Gastrocnemius medialis (tissue), 4 donors: ENCODE data around the gene ANKRD18A. TPM values are rescaled to one million over a fixed set of nuclear protein-coding genes. Genes with fewer than 3 reads are reported as not detected.

ENCODE experiments used
- ATAC-seq, 2 donors: fragments of 150-250 bp; one replicate each; pipeline ENCODE4 v1.9.1; 2016
- DNase-seq, 2 donors: peaks; one replicate each; pipeline ENCODE4 v3.0.0-alpha.2; 2019
- H3K27ac ChIP-seq, 4 donors: fragments of 200-600 bp; sonication (generic); 1 replicate in 1 of 4; 2 replicates in 3 of 4; pipeline ENCODE4 v1.5.1; 2016 to 2018; ENCODE audit warnings: mild to moderate bottlenecking in 2 of 4, moderate library complexity in 1 of 4
- H3K27me3 ChIP-seq, 3 donors: fragments of 200-600 bp; sonication (generic) in 2 of 3; 1 replicate in 1 of 3; 2 replicates in 2 of 3; pipeline versions ENCODE4 v1.5.1 to v1.6.0; 2016 to 2019; ENCODE audit warnings: mild to moderate bottlenecking in 1 of 3, moderate library complexity in 1 of 3
- H3K36me3 ChIP-seq, 2 donors: fragments of 200-600 bp; sonication (generic) in 1 of 2; one replicate each; pipeline ENCODE4 v1.5.1; 2017 to 2018
- H3K4me1 ChIP-seq, 2 donors: fragments of 200-600 bp; sonication (generic) in 1 of 2; one replicate each; pipeline ENCODE4 v1.5.1; 2016 to 2017; ENCODE audit warnings: mild to moderate bottlenecking in 2 of 2
- H3K4me3 ChIP-seq, 4 donors: fragments of 200-600 bp; sonication (generic) in 3 of 4; 1 replicate in 1 of 4; 2 replicates in 3 of 4; pipeline ENCODE4 v1.5.1; 2016 to 2019; ENCODE audit warnings: mild to moderate bottlenecking in 2 of 4
- H3K9me3 ChIP-seq, 3 donors: fragments of 200-600 bp; sonication (generic) in 2 of 3; 1 replicate in 1 of 3; 2 replicates in 2 of 3; pipeline ENCODE4 v1.5.1; 2016 to 2019
- POLR2A ChIP-seq, 2 donors: fragments of 450-650 bp; IDR thresholded peaks; one replicate each; pipeline ENCODE4 v1.6.1; 2017; ENCODE audit warnings: antibody characterized with exemption in 2 of 2, mild to moderate bottlenecking in 2 of 2, moderate library complexity in 2 of 2
- in situ Hi-C, 4 donors: fragments of 200-750 bp; cut with MboI; loops; one replicate each; pipeline versions ENCODE4 v1.15.0 to v1.8.0; 2017; ENCODE audit warnings: low sequenced_read_pairs in 4 of 4
- intact Hi-C: fragments of 100-400 bp; cut with DNase I; formaldehyde crosslinking; loops from one replicate; pipeline ENCODE4 v1.15.1; 2023; ENCODE audit warnings: low total_unique reads
- total RNA-seq, 4 donors: library from RNA; depleted of rRNA; stranded (reverse); fragments of >200 nt; gene quantifications; one replicate each; pipeline versions ENCODE4 v1.1.0 to v1.2.3, GENCODE V29; 2016
- TF ChIP-seq, protein P1 (sequence below), 5 experiments: fragments of 450-650 bp in 3 of 5; fragments of 200-600 bp in 2 of 5; sonication (generic) in 2 of 5; IDR thresholded peaks in 4 of 5; conservative IDR thresholded peaks in 1 of 5; 1 replicate in 4 of 5; 2 replicates in 1 of 5; pipeline ENCODE4 v1.5.1; 2016 to 2019; ENCODE audit warnings: antibody characterized with exemption in 5 of 5, mild to moderate bottlenecking in 3 of 5, moderate library complexity in 3 of 5

The ANKRD18A gene
- total RNA-seq, 4 donors from 2014 or later = not detected

DNA sequence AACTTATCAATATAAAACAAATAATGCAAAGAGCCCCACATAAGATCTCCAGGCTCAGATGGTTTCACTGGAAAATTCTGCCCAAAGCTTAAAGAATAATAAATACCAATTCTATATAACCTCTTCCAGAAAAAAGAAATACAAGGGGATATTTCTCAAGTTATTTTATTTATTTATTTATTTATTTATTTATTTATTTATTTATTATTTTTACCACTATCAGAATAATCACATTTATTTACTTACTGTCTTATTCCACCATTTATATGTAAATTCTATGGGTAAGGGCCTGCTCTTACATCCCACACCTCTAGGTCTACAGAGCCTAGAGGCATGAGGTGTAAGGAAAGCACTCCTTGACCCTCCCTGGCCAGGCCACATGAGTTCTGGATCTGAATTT, 91.1 kb downstream of the ANKRD18A start:
- ATAC-seq = no peak
- in situ Hi-C loops = no loop called here
- intact Hi-C loops = no loop called here
- no peaks in the 10 kb centered on the region for H3K9me3 ChIP-seq
- H3K36me3 ChIP-seq = no peaks in the 10 kb centered on the region
- H3K27me3 ChIP-seq = no peaks in the 10 kb centered on the region
- no peak overlapping the region for H3K27ac ChIP-seq
- TF ChIP-seq, protein P1, sequence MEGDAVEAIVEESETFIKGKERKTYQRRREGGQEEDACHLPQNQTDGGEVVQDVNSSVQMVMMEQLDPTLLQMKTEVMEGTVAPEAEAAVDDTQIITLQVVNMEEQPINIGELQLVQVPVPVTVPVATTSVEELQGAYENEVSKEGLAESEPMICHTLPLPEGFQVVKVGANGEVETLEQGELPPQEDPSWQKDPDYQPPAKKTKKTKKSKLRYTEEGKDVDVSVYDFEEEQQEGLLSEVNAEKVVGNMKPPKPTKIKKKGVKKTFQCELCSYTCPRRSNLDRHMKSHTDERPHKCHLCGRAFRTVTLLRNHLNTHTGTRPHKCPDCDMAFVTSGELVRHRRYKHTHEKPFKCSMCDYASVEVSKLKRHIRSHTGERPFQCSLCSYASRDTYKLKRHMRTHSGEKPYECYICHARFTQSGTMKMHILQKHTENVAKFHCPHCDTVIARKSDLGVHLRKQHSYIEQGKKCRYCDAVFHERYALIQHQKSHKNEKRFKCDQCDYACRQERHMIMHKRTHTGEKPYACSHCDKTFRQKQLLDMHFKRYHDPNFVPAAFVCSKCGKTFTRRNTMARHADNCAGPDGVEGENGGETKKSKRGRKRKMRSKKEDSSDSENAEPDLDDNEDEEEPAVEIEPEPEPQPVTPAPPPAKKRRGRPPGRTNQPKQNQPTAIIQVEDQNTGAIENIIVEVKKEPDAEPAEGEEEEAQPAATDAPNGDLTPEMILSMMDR (IDR thresholded peaks at IDR 0.05 in 4 of 5, conservative IDR thresholded peaks at IDR 0.05 in 1 of 5) = no peak
- no peak for TF ChIP-seq POLR2A (IDR thresholded peaks at IDR 0.05)
- DNase-seq = no peak
- no peak overlapping the region for H3K4me3 ChIP-seq
- no peaks in the 10 kb centered on the region for H3K4me1 ChIP-seq

DNA sequence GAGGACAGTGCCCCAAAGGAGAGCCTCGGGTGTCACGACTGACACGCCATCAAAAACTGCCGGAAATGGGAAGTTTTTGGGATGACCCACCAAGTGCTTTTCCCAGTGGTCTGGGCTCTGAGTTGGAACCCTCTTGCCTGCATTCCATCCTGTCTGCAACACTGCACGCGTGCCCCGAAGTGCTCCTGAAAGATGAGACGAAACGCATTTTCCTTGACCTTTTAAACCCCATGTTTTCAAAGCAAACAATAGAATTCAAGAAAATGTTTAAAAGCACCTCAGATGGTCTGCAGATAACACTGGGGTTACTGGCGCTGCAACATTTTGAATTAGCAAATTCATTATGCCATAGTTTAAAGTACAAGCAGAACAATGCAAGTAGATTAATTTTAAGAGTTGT, 92.9 kb downstream of the ANKRD18A start:
- Histone ChIP-seq H3K4me1 (no peaks in the 10 kb centered on the region), H3K27me3 (no peaks in the 10 kb centered on the region), H3K4me3 (no peak overlapping the region), H3K27ac (no peak overlapping the region), H3K36me3 (no peaks in the 10 kb centered on the region), H3K9me3 (no peaks in the 10 kb centered on the region)
- TF ChIP-seq, protein P1 (IDR thresholded peaks at IDR 0.05 in 4 of 5, conservative IDR thresholded peaks at IDR 0.05 in 1 of 5) = no peak
- no peak for TF ChIP-seq POLR2A (IDR thresholded peaks at IDR 0.05)
- no peak for DNase-seq
- no peak for ATAC-seq
- intact Hi-C loops (no loop called here), in situ Hi-C loops (no loop called here)

DNA sequence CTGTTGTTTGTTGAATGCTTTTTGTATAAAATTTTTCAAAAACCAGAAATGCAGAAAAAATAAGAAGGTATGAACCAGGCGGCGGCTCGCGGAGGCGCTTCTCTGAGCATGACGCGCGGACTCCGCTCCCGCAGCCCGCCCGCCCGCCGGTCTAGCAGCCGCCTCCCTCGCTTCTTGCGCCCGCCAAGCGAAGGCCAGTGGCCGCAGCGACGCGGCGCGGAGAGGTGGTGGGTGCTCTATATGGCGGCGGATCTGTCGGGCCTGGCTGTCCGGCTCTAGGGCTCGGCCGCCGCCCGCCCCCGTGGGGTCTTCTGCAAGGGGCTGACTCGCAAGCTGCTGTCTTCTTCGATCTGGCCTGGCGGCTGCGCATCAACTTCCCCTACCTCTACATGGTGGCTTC, 93.8 kb downstream of the ANKRD18A start:
- H3K36me3 ChIP-seq = no peaks in the 10 kb centered on the region
- DNase-seq (no peak), ATAC-seq (no peak)
- H3K27me3 ChIP-seq = no peaks in the 10 kb centered on the region
- in situ Hi-C loops = no loop called here
- no peaks in the 10 kb centered on the region for H3K4me1 ChIP-seq
- no peak for TF ChIP-seq POLR2A (IDR thresholded peaks at IDR 0.05)
- TF ChIP-seq, protein P1 (IDR thresholded peaks at IDR 0.05 in 4 of 5, conservative IDR thresholded peaks at IDR 0.05 in 1 of 5) = no peak
- no peak overlapping the region for H3K4me3 ChIP-seq
- H3K27ac ChIP-seq = no peak overlapping the region
- intact Hi-C loops = no loop called here
- no peaks in the 10 kb centered on the region for H3K9me3 ChIP-seq

DNA sequence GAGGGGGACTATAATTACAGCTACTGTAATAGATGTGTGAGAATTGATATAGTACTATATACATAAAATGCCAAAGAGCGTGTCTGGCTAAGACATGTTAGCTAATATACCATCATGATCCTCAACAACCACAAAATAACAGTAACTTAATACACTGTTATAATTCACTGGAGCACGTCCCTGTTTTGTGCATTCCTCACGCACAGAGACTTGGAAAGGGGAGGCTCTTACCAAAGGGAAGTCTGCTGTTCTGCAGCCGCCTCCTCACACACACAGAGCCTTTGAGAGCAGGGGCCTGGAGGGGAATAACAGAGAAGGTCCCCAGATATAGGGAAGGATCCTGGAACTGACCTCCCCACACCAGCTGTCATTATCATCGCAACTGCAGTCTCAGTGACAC, 97.3 kb downstream of the ANKRD18A start:
- intact Hi-C loops (no loop called here), in situ Hi-C loops (no loop called here)
- Histone ChIP-seq H3K27ac (no peak overlapping the region), H3K4me1 (no peaks in the 10 kb centered on the region), H3K27me3 (no peaks in the 10 kb centered on the region), H3K9me3 (no peaks in the 10 kb centered on the region), H3K4me3 (no peak overlapping the region), H3K36me3 (no peaks in the 10 kb centered on the region)
- ATAC-seq = no peak
- TF ChIP-seq, protein P1 (IDR thresholded peaks at IDR 0.05 in 4 of 5, conservative IDR thresholded peaks at IDR 0.05 in 1 of 5) = no peak
- TF ChIP-seq POLR2A (IDR thresholded peaks at IDR 0.05) = no peak
- no peak for DNase-seq

DNA sequence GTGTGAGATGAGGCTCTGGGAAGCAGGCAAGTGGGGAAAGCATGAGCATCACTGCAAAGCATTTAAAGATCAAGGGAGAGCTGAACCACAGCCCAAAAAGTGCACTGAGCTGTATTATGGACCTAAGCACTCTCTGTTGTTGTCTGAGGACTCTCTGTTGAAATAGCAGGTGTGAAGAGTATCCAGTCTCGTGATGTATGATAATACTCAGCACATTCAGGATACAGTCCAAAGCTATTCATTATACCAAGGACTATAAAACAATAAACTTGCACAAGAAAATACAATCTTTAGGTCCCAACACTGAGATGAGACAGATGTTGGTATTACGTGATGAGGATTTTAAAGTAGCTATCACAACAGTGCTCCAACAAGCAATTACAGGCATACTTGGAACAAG, 98.6 kb downstream of the ANKRD18A start:
- Histone ChIP-seq H3K27ac (no peak overlapping the region), H3K27me3 (no peaks in the 10 kb centered on the region), H3K4me1 (no peaks in the 10 kb centered on the region), H3K4me3 (no peak overlapping the region), H3K36me3 (no peaks in the 10 kb centered on the region), H3K9me3 (no peaks in the 10 kb centered on the region)
- TF ChIP-seq, protein P1 (IDR thresholded peaks at IDR 0.05 in 4 of 5, conservative IDR thresholded peaks at IDR 0.05 in 1 of 5) = no peak
- TF ChIP-seq POLR2A (IDR thresholded peaks at IDR 0.05) = no peak
- DNase-seq (no peak), ATAC-seq (no peak)
- in situ Hi-C loops (no loop called here), intact Hi-C loops (no loop called here)
